ENCODE results near the gene HECTD2. TPM values are rescaled to one million over a fixed set of nuclear protein-coding genes. Genes with fewer than 3 reads are reported as not detected.

Gene HECTD2, protein sequence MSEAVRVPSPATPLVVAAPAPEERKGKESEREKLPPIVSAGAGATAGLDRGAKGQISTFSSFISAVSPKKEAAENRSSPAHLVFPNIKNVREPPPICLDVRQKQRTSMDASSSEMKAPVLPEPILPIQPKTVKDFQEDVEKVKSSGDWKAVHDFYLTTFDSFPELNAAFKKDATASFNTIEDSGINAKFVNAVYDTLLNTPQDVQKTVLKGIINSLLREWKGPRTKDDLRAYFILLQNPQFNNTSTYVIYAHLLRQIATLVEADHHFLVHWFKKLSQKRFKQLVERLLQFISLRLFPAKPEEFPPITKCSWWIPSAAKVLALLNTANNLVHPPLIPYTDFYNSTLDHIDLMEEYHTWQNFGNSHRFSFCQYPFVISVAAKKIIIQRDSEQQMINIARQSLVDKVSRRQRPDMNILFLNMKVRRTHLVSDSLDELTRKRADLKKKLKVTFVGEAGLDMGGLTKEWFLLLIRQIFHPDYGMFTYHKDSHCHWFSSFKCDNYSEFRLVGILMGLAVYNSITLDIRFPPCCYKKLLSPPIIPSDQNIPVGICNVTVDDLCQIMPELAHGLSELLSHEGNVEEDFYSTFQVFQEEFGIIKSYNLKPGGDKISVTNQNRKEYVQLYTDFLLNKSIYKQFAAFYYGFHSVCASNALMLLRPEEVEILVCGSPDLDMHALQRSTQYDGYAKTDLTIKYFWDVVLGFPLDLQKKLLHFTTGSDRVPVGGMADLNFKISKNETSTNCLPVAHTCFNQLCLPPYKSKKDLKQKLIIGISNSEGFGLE
- total RNA-seq (2021; fragmentation: NEBNext Ultra II Directional; extraction: Animal tissue kit (Norgen Biotek cat#: 25700)) (11.6 and 11.9 TPM in 2 replicates), polyA plus RNA-seq (2011; rRNA removed) (4.6 and 5.7 TPM in 2 replicates), polyA minus RNA-seq (2011; rRNA and poly(A)+ RNA removed) (9.9 and 16.5 TPM in 2 replicates)
- polyA plus RNA-seq (2011; cell fraction: cytosol; rRNA removed), result 8.6 TPM
- 4.9 TPM for polyA plus RNA-seq (2011; cell fraction: nucleus; rRNA removed)
- polyA plus RNA-seq (2012, experiment 1 of 2), result 2.3 to 12.1 TPM (median 5.7 TPM) in 4 replicates
- 0.42 TPM for polyA plus RNA-seq (2012, experiment 2 of 2)
- polyA plus RNA-seq (2013, experiment 1 of 2), result 5.4 TPM
- 4.3 TPM for polyA plus RNA-seq (2013, experiment 2 of 2)
- polyA minus RNA-seq (2011; cell fraction: cytosol; rRNA and poly(A)+ RNA removed), result 8.8 TPM
- 20.5 TPM for polyA minus RNA-seq (2011; cell fraction: nucleus; rRNA and poly(A)+ RNA removed)
- long read RNA-seq, experiment 1, partial matches to known transcripts, result 4 of 6 reads
- long read RNA-seq, experiment 1, other reads (novel, unspliced or antisense), result 2 of 6 reads
- long read RNA-seq, experiment 2, partial matches to known transcripts, result 0 of 2 reads
- long read RNA-seq, experiment 2, other reads (novel, unspliced or antisense), result 2 of 2 reads

DNA sequence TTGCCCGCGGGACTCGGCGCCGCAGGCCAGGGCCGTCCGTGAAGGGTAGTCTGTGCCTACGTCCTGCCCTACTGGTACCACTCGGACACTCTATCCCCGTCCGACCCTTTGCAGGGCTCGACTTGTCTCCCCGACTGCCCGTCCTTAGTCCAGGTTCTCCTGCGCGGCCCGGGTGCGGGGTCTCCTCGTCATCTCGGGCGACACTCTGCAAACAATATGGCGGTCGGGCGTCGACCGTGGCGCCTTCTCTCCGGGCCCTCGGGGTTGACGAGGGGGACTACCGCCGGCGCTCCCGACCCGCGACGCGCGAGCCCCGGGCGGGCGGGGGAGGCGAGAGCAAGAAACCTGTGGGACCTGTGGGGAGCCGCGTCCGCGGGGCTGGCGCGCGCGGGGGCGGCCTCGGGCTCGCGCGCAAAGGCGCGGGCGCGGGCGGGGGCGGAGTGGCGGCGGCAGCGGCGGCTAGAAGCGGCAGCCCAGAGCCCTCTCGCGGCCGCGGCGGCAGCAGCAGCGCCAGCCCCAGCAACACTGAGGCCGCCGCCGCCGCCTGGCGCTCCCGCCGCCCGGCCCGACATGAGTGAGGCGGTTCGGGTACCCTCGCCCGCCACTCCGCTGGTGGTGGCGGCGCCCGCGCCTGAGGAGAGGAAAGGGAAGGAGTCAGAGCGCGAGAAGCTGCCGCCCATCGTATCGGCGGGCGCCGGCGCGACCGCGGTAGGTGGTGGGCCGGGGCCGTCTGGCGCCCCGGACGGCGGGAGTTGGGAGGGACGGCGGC is at the start of gene HECTD2:
Gene HECTD2, plus strand, starts transcription at position 476 of the 769 bp plus-strand sequence. Its CDS starts 95 bp downstream, at position 571.
- Histone ChIP-seq H3K4me3 (ENCODE audit: extremely low read depth in 1 of 4, insufficient read depth in 2 of 4, low read depth in 3 of 4, low read length in 4 of 4) (peak within 1 kb of the TSS; percentile 63 to 98 (median 88)), H3K4me2 (ENCODE audit: insufficient read depth in 1 of 2, low read depth in 2 of 2, low read length in 2 of 2) (peak within 1 kb of the TSS; percentile 84 to 90), H2BK12ac (ENCODE audit: low read depth, low read length) (peak within 1 kb of the TSS; percentile 88), H3K23me2 (ENCODE audit: low read depth, low read length) (peaks cover 13% of the 10 kb centered on the region; the same call in 1 of the 2 replicates), H2AFZ (ENCODE audit: low read length) (peak within 1 kb of the TSS; percentile 86; the same call in 1 of the 2 replicates), H2AK5ac (ENCODE audit: low read depth, low read length) (no peak within 1 kb of the TSS), H3K9ac (replicated peaks in 1 of 4; ENCODE audit: extremely low read depth in 1 of 4, low read depth in 3 of 4, low read length in 3 of 4) (peak within 1 kb of the TSS; percentile 88 to 98 (median 95)), H3K23ac (ENCODE audit: insufficient read length) (no peak within 1 kb of the TSS), H2BK5ac (ENCODE audit: low read depth, low read length) (peak within 1 kb of the TSS; percentile 97), H4K5ac (ENCODE audit: insufficient read length, low read depth, low read length) (peak within 1 kb of the TSS; percentile 70), H3K18ac (ENCODE audit: extremely low read depth, low read length) (peak within 1 kb of the TSS; percentile 95), H3K4ac (replicated peaks; ENCODE audit: insufficient read length, low read depth, low read length) (peak within 1 kb of the TSS; percentile 90), H3K9me3 (ENCODE audit: insufficient read depth in 2 of 2, low read depth in 1 of 2, low read length in 1 of 2) (no peaks in the 10 kb centered on the region), H3K79me1 (ENCODE audit: low read depth, low read length) (no peaks in the 10 kb centered on the region), H3K56ac (replicated peaks; ENCODE audit: insufficient read length, low read depth, low read length) (peak within 1 kb of the TSS; percentile 92), H4K8ac (ENCODE audit: extremely low read depth, insufficient read depth, low read length) (peak within 1 kb of the TSS; percentile 99), H3K4me1 (replicated peaks in 1 of 4; ENCODE audit: control insufficient read depth in 3 of 4, insufficient read depth in 4 of 4, low read length in 3 of 4) (peaks cover 0 to 4% (median 2%) of the 10 kb centered on the region in 4 experiments; a peak in 3 of 7 replicates), H3K36me3 (ENCODE audit: control insufficient read depth in 2 of 4, insufficient read depth in 4 of 4, low read length in 3 of 4) (no peaks in the 10 kb centered on the region), H4K20me1 (replicated peaks in 1 of 2; ENCODE audit: control insufficient read depth in 1 of 2, insufficient read depth in 2 of 2, low read length in 2 of 2) (peaks cover 0 to 2% of the 10 kb centered on the region in 2 experiments), H2BK15ac (ENCODE audit: low read length) (no peak within 1 kb of the TSS), H3K27me3 (replicated peaks in 1 of 4; ENCODE audit: control insufficient read depth in 3 of 4, extremely low read depth in 1 of 4, insufficient read depth in 3 of 4, low read length in 3 of 4) (no peaks in the 10 kb centered on the region; a peak in 1 of 7 replicates), H3K27ac (ENCODE audit: low read depth, low read length) (peak within 1 kb of the TSS; percentile 99), H2BK120ac (replicated peaks; ENCODE audit: low read depth, low read length) (peak within 1 kb of the TSS; percentile 47), H3K14ac (ENCODE audit: insufficient read length) (peak within 1 kb of the TSS; percentile 27), H3K79me2 (ENCODE audit: control insufficient read depth in 1 of 2, insufficient read depth in 2 of 2, low read length in 2 of 2) (peaks cover 0 to 40% of the 10 kb centered on the region in 2 experiments; a peak in 2 of 4 replicates), H2BK20ac (ENCODE audit: low read length) (no peak within 1 kb of the TSS), H4K91ac (replicated peaks; ENCODE audit: insufficient read length, low read length) (peak within 1 kb of the TSS; percentile 75)
- POLR2A ChIA-PET (ENCODE audit: partially characterized antibody), result interaction anchor here (0.7 to 1.5 kb wide), 8 partner anchors 8 to 111 kb away, joined by 3 to 6 read pairs (median 4); no protein-coding TSS in a partner anchor
- DNase-seq (ENCODE audit: low read depth in 1 of 2, low spot score in 2 of 2) (peak in 1 of 2 experiments; percentile 88), FAIRE-seq (no peak)
- CTCF ChIA-PET (ENCODE audit: partially characterized antibody), result interaction anchor here (0.8 to 1.3 kb wide), 2 partner anchors 20 to 114 kb away, joined by 3 read pairs; no protein-coding TSS in a partner anchor
- WGBS, 2 experiments (ENCODE audit: extremely low coverage in 1 of 2, insufficient coverage in 1 of 2, insufficient read length in 1 of 2, insufficient replicate concordance in 2 of 2, low coverage in 1 of 2, low lambda C conversion rate in 2 of 2, missing lambda C conversion rate in 1 of 2), result 3% methylated on average over 25 of the region's 111 CpGs; no CpG with 5 or more reads in 1 of the 2 experiments
- no peak for TF ChIP-seq RFX5 (IDR thresholded peaks at IDR 0.05; ENCODE audit: borderline replicate concordance, low read depth, low read length)
- TF ChIP-seq KDM5A (IDR thresholded peaks at IDR 0.05; ENCODE audit: low read length), result no peak
- no peak for TF ChIP-seq NRF1 (IDR thresholded peaks at IDR 0.05; ENCODE audit: low read depth, low read length)
- peak in 1 of 2 experiments; percentile 25; a peak in 2 of 4 replicates for TF ChIP-seq RAD21 (IDR thresholded peaks at IDR 0.05 in 1 of 2, conservative IDR thresholded peaks at IDR 0.05 in 1 of 2; ENCODE audit: low read depth in 2 of 2, low read length in 2 of 2)

Measured in H1 (cell line).